Lower leg skin (tissue), 4 donors: ENCODE data around the gene SLC6A3. TPM values are rescaled to one million over a fixed set of nuclear protein-coding genes. Genes with fewer than 3 reads are reported as not detected.
"Not testable (repeated sequence)": the region's sequence is repeated elsewhere in the genome, so short reads cannot be mapped to it uniquely, and the experiment has no call there.

ENCODE experiments used
- DNase-seq, 2 donors: peaks; one replicate each; pipeline ENCODE4 v3.0.0-alpha.2; 2019; ENCODE audit warnings: low spot score in 2 of 2
- H3K4me3 ChIP-seq: fragments of 200-600 bp; sonication (generic); 2 replicates; pipeline ENCODE4 v1.5.1; 2017; ENCODE audit warnings: mild to moderate bottlenecking, low read depth; ENCODE audit not compliant: poor library complexity, severe bottlenecking
- POLR2A ChIP-seq, 2 donors: fragments of 450-650 bp; IDR thresholded peaks; one replicate each; pipeline ENCODE4 v1.6.1; 2016 to 2017; ENCODE audit warnings: antibody characterized with exemption in 2 of 2, mild to moderate bottlenecking in 1 of 2, moderate library complexity in 1 of 2
- WGBS, 2 donors: methylation state at CpG; one replicate each; pipeline ENCODE4 v1.1.5; 2018; 5-methylcytosine and 5-hydroxymethylcytosine counted together
- intact Hi-C: fragments of 100-400 bp; cut with DNase I; formaldehyde crosslinking; loops from one replicate; pipeline ENCODE4 v1.15.0; 2023; ENCODE audit warnings: low total_unique reads
- total RNA-seq, 4 donors: library from RNA; depleted of rRNA; stranded (reverse); fragments of >200 nt; gene quantifications; one replicate each; pipeline ENCODE4 v1.1.0, GENCODE V29; 2016
- TF ChIP-seq, protein P1 (sequence below), 3 donors: fragments of 450-650 bp; IDR thresholded peaks; one replicate each; pipeline ENCODE4 v1.5.1; 2016; ENCODE audit warnings: antibody characterized with exemption in 3 of 3, mild to moderate bottlenecking in 3 of 3, moderate library complexity in 2 of 3

The SLC6A3 gene
- total RNA-seq, 4 donors from 2014 or later = not detected

DNA sequence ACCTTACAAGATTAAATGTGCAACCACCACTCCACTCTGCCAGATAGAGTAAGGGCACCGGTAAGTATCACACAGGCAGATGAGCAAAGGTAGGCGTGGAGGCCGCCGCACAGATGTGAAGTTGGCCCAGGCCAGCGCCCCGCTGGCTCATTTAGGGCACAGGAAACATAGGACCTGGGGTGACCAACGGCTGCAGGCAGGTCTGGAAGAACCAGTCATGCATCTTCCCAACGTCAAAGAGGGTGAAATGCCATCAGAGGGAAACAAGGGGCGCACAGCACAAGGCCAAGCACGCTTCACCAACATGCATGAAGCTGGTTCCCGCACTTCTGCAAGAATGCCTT lies 31.7 kb upstream of the SLC6A3 start:
- intact Hi-C loops = no loop called here
- WGBS, 2 donors = 81 to 90% methylated on average over 11 of the region's 11 CpGs

DNA sequence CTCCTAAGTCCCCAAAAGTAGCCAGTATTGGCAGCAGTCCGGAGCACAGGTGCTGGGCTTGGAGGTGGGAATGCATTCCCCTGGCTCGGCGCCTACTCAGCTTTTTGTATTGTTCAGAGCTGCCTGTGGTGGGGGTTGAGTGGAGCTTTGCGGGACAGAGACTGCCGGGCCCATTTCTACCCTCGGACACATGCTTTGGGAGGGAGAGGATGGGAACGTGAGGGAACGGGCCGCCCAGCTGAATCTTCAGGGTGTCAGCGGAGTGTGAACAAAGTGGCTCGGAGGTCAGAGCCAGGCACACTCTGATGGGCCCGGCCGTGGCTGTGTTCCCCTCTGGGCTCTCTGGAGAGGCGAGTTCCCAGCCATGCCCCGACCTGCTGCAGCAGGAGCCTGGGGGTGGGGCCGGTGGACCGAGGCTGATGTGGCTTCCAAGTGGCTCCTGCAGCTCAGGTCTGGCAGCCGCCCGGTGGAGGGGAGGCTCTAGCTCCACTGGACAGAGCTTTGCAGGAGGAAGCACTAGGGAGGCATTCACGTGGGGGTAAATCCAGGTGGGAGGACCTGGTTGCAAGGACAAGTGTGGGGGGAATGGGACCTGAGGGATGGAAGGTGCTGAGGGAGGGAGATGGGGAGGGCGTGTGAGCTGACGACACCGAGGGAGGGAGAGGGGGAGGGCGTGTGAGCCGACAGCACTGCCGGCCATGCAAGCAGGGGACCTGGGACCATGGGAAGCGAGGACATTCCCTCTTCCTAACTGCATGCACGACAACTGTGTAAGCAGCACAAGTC lies 31.1 kb upstream of the SLC6A3 start:
- WGBS, 2 donors = 86 to 89% methylated on average over 27 to 28 of the region's 28 CpGs
- intact Hi-C loops = no loop called here
- H3K4me3 ChIP-seq = no peak overlapping the region
- no peak for DNase-seq
- TF ChIP-seq, protein P1, sequence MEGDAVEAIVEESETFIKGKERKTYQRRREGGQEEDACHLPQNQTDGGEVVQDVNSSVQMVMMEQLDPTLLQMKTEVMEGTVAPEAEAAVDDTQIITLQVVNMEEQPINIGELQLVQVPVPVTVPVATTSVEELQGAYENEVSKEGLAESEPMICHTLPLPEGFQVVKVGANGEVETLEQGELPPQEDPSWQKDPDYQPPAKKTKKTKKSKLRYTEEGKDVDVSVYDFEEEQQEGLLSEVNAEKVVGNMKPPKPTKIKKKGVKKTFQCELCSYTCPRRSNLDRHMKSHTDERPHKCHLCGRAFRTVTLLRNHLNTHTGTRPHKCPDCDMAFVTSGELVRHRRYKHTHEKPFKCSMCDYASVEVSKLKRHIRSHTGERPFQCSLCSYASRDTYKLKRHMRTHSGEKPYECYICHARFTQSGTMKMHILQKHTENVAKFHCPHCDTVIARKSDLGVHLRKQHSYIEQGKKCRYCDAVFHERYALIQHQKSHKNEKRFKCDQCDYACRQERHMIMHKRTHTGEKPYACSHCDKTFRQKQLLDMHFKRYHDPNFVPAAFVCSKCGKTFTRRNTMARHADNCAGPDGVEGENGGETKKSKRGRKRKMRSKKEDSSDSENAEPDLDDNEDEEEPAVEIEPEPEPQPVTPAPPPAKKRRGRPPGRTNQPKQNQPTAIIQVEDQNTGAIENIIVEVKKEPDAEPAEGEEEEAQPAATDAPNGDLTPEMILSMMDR (IDR thresholded peaks at IDR 0.05) = no peak
- no peak for TF ChIP-seq POLR2A (IDR thresholded peaks at IDR 0.05)

More for the DNA sequence above, 31.7 kb upstream of the SLC6A3 start:
- no peak overlapping the region for H3K4me3 ChIP-seq
- DNase-seq = no peak
- TF ChIP-seq, protein P1 (IDR thresholded peaks at IDR 0.05) = no peak
- no peak for TF ChIP-seq POLR2A (IDR thresholded peaks at IDR 0.05)

DNA sequence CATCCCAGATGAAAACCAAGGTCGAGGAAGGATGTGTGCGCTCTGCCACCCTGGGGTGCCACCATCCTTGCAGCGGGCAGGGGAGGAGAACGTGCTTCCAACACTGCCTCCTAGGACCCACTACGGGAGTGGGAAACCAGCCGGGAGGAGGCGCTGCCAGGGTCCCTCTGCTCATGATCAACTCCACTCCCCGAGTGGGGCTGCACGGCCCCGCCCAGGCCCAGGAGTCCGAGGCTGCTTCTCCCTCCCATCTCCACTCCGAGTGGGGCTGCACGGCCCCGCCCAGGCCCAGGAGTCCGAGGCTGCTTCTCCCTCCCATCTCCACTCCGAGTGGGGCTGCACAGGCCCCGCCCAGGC lies 30.3 kb upstream of the SLC6A3 start:
- WGBS, 2 donors = 87 to 89% methylated on average over 9 to 15 of the region's 17 CpGs
- intact Hi-C loops, H3K4me3 ChIP-seq, DNase-seq: not testable (repeated sequence)

DNA sequence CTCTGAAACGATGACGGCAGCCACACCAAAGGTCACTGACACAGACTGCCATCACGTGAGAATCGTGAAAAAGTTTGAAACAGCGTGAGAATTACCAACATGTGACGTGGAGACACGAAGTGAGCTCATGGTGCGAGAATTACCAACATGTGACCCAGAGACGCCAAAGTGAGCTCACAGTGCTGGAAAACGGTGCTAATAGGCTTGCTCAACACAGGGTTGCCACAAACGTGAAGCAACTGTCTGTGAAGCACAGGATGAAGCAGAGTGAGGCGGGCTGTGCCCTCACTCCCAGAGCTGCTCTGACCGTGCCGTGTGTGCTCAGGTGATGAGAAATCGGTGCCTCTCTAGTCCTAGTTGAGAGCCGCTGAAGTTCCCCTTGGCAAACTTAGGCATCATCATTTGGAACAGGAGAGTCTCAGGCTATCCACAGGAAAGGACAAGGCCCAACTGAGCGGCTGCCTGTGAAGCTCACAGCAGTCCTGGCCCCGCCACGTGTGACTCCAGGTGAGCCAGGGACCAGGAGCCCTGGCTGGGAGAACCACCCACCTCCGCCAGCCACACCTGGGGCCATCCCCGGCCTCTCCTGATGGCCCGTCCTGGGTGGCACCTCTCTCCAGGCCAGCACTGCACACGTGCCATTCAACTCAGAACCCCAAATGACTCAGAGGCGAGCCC lies 29.8 kb upstream of the SLC6A3 start:
- intact Hi-C loops = no loop called here
- peak in 1 of 2 donors; percentile 76 for DNase-seq
- H3K4me3 ChIP-seq = no peak overlapping the region
- 90 to 91% methylated on average over 20 to 24 of the region's 24 CpGs for WGBS, 2 donors
- TF ChIP-seq, protein P1 (IDR thresholded peaks at IDR 0.05) = no peak
- no peak for TF ChIP-seq POLR2A (IDR thresholded peaks at IDR 0.05)

DNA sequence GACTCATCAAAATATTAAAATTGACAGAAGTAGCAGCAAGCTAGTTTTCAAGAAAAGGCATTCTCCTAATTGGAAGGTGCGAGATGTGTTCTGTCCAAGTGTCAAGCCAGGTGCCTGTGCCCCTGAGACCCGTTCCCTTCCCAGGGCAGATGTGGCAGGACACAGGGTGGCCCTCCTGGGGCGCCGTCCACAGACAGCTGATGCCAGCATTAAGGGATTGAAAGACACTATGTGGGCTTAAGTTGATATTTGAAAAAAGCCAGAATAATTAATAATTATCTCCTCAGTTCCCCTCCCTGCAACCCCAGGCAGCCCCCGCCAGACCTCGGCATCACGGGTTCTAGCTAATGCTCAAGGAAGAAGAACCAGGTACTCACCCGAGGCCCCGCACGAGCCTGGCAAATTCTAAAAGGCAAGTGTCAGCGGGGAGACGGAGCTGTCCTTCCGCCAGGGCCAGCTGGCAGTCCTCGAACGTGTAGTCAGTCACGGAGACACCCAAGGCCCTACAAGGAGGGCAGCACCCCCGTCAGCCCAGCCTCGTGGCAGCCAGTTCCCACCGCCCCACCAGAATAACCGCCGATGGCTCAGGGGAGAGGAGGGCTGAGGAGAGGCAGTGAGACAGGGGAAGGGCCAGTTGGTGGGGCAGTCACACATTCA lies 29.1 kb upstream of the SLC6A3 start:
- TF ChIP-seq POLR2A (IDR thresholded peaks at IDR 0.05) = no peak
- TF ChIP-seq, protein P1 (IDR thresholded peaks at IDR 0.05) = no peak
- WGBS, 2 donors = 89 to 95% methylated on average over 17 to 21 of the region's 21 CpGs
- intact Hi-C loops = no loop called here
- peak in 1 of 2 donors; percentile 71 for DNase-seq
- H3K4me3 ChIP-seq = no peak overlapping the region

DNA sequence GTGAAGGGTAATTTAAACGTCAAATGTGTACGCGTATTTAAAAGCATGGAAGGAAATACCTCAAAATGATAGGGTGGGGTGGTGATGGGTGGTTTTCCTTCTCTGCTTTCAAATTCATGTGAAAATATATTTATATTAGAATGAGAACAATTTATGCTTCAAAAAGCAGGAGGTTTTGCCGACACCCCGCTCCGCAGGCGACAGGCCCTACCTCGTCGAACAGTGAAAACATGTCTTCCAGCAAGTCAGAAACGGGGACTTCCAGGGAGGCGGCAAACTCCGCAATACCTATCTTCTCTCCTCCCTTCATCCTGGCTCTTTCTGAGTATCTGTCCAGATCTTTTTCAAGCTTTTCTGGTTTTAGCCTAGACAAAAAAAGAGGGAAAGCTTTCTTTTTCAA lies 28.5 kb upstream of the SLC6A3 start:
- intact Hi-C loops = no loop called here
- peak in 1 of 2 donors; percentile 54 for DNase-seq
- no peak overlapping the region for H3K4me3 ChIP-seq
- 93 to 95% methylated on average over 12 of the region's 12 CpGs for WGBS, 2 donors
- TF ChIP-seq, protein P1 (IDR thresholded peaks at IDR 0.05) = no peak
- TF ChIP-seq POLR2A (IDR thresholded peaks at IDR 0.05) = no peak
